ENCODE measurements around the gene INTS14. TPM values are rescaled to one million over a fixed set of nuclear protein-coding genes. Genes with fewer than 3 reads are reported as not detected.

Gene INTS14
- total and polyA plus RNA-seq, 9 of the 15 experiments (the other 6 are each of a cell fraction or from before 2014, with no cell fraction given), result 30.5 to 92.4 (median 46.5) TPM

GRCh38 chr15:65631503-65631902 is 20.6 kb upstream of the INTS14 start:
- Histone ChIP-seq H3K4me1 (replicated peaks in 1 of 2; ENCODE audit: control insufficient read depth in 2 of 2, insufficient read depth in 2 of 2, low read length in 2 of 2) (peaks cover 0 to 8% of the 10 kb centered on the region in 2 experiments; a peak in 2 of 5 replicates), H3K9ac (ENCODE audit: insufficient read depth in 1 of 2, low read depth in 2 of 2, low read length in 2 of 2) (no peak overlapping the region), H3K9me3 (replicated peaks; ENCODE audit: control insufficient read depth, insufficient read depth, low read depth, low read length) (no peaks in the 10 kb centered on the region), H3K4me2 (ENCODE audit: insufficient read depth, low read length) (no peak overlapping the region), H3K27ac (ENCODE audit: extremely low read depth, low read depth, low read length) (no peak overlapping the region), H3K79me2 (ENCODE audit: control insufficient read depth, insufficient read depth, low read length) (no peaks in the 10 kb centered on the region), H4K20me1 (replicated peaks; ENCODE audit: control insufficient read depth, insufficient read depth, low read length) (no peaks in the 10 kb centered on the region), H3K9me1 (ENCODE audit: control insufficient read depth, insufficient read depth, low read length) (no peaks in the 10 kb centered on the region), H3K4me3 (no peak overlapping the region), H3K36me3 (ENCODE audit: control insufficient read depth, insufficient read depth, low read length) (no peaks in the 10 kb centered on the region), H2AFZ (ENCODE audit: low read depth, low read length) (no peak overlapping the region), H3K27me3 (ENCODE audit: control insufficient read depth in 2 of 2, insufficient read depth in 2 of 2, low read length in 2 of 2) (no peaks in the 10 kb centered on the region)
- ATAC-seq, result no peak
- in situ Hi-C loops (cut with MboI), result loop anchor here (25.0 kb wide), 1 partner anchor 231 kb away; the partner anchor contains the start of gene RAB11A
- no peak for DNase-seq (ENCODE audit: extremely low read depth in 1 of 4, low spot score in 3 of 4)
- ChIA-PET CTCF (ENCODE audit: low intra/inter-chr PET ratio) (no interaction called here), POLR2A (interaction anchor here (0.6 to 0.7 kb wide), 2 partner anchors 9 to 636 kb away, joined by 3 read pairs; no protein-coding TSS in a partner anchor)
- no peak for FAIRE-seq
- intact Hi-C loops (cut with micrococcal nuclease), result loop anchor here (10.0 kb wide), 1 partner anchor 317 kb away; no protein-coding TSS in a partner anchor
- BruUV-seq (replicated peaks), result no TSS peak
- WGBS (ENCODE audit: insufficient coverage, low coverage, missing lambda C conversion rate), result 62% methylated on average over 4 of the region's 6 CpGs
- TF ChIP-seq CREB3 (tag; conservative IDR thresholded peaks at IDR 0.05; ENCODE audit: low read depth) (no peak), TFE3 (CRISPR knock-in tag; IDR thresholded peaks at IDR 0.05) (no peak), SETDB1 (IDR thresholded peaks at IDR 0.05; ENCODE audit: low read length) (no peak), BRD4 (IDR thresholded peaks at IDR 0.05) (no peak), RBBP5 (IDR thresholded peaks at IDR 0.05; ENCODE audit: borderline replicate concordance, insufficient read depth, low read length, poor library complexity, severe bottlenecking) (no peak), ZNF609 (CRISPR knock-in tag; IDR thresholded peaks at IDR 0.05; ENCODE audit: borderline replicate concordance) (no peak), THAP12 (CRISPR knock-in tag; IDR thresholded peaks at IDR 0.05) (no peak), SIRT6 (IDR thresholded peaks at IDR 0.05; ENCODE audit: low read depth, low read length) (no peak), RBFOX2 (IDR thresholded peaks at IDR 0.05; ENCODE audit: low read depth, low read length) (no peak), SAFB (IDR thresholded peaks at IDR 0.05; ENCODE audit: borderline replicate concordance, low read depth, low read length) (no peak), RBM17 (IDR thresholded peaks at IDR 0.05; ENCODE audit: borderline replicate concordance, low read depth, low read length) (no peak)
